Neuronal stem cell (in vitro differentiated cells): ENCODE data around the gene ZNF609.

ENCODE experiments used
- DNase-seq: peaks from one replicate; pipeline ENCODE4 v3.0.0-alpha.2; 2013; ENCODE audit warnings: low spot score
- H2AFZ ChIP-seq: one replicate; pipeline ENCODE4 v1.6.1; 2013; ENCODE audit warnings: mild to moderate bottlenecking, low read length, inconsistent platforms
- H2AK5ac ChIP-seq: 2 replicates; pipeline ENCODE4 v1.6.1; 2013; ENCODE audit warnings: low read depth, mild to moderate bottlenecking, inconsistent platforms, low read length, moderate library complexity, mixed read lengths
- H2BK120ac ChIP-seq: 2 replicates; pipeline ENCODE4 v1.6.1; 2013; ENCODE audit warnings: low read depth, mild to moderate bottlenecking, inconsistent platforms, low read length, moderate library complexity, mixed read lengths
- H2BK12ac ChIP-seq: one replicate; pipeline ENCODE4 v1.6.1; 2013; ENCODE audit warnings: low read length, inconsistent platforms
- H2BK15ac ChIP-seq: 2 replicates; pipeline ENCODE4 v1.6.1; 2013; ENCODE audit warnings: mild to moderate bottlenecking, low read length, inconsistent platforms, mixed read lengths
- H2BK5ac ChIP-seq: one replicate; pipeline ENCODE4 v1.6.1; 2013; ENCODE audit warnings: inconsistent platforms, mild to moderate bottlenecking, low read length, moderate library complexity
- H3K14ac ChIP-seq: one replicate; pipeline ENCODE4 v1.6.1; 2013; ENCODE audit warnings: low read length, inconsistent platforms
- H3K18ac ChIP-seq: 2 replicates; pipeline ENCODE4 v1.6.1; 2013; ENCODE audit warnings: low read length, inconsistent platforms
- H3K23ac ChIP-seq: 2 replicates; pipeline ENCODE4 v1.6.1; 2013; ENCODE audit warnings: low read depth, mild to moderate bottlenecking, mixed read lengths, low read length, inconsistent platforms; ENCODE audit not compliant: poor library complexity
- H3K27ac ChIP-seq: replicated peaks from 3 replicates; pipeline ENCODE4 v1.5.1; 2013; ENCODE audit warnings: low read length, inconsistent platforms
- H3K27me3 ChIP-seq, 3 experiments: 2 replicates each; pipeline ENCODE4 v1.6.1; 2013; ENCODE audit warnings: low read length in 3 of 3, mild to moderate bottlenecking in 2 of 3, inconsistent platforms in 1 of 3, low read depth in 1 of 3, mixed read lengths in 1 of 3, moderate library complexity in 1 of 3; ENCODE audit not compliant: control insufficient read depth in 3 of 3, insufficient read depth in 3 of 3
- H3K36me3 ChIP-seq, 2 donors: replicated peaks in 1 of 2; 2 replicates each; pipeline ENCODE4 v1.6.1; 2013; ENCODE audit warnings: low read length in 2 of 2; ENCODE audit not compliant: control insufficient read depth in 2 of 2, insufficient read depth in 2 of 2
- H3K4ac ChIP-seq: 2 replicates; pipeline ENCODE4 v1.6.1; 2013; ENCODE audit warnings: inconsistent platforms, mild to moderate bottlenecking, low read length, moderate library complexity
- H3K4me1 ChIP-seq, 2 donors: 1 replicate in 1 of 2; 2 replicates in 1 of 2; pipeline ENCODE4 v1.6.1; 2013; ENCODE audit warnings: low read length in 2 of 2, low read depth in 1 of 2; ENCODE audit not compliant: control insufficient read depth in 2 of 2, insufficient read depth in 1 of 2
- H3K4me2 ChIP-seq: one replicate; pipeline ENCODE4 v1.6.1; 2013; ENCODE audit warnings: mild to moderate bottlenecking, low read length, inconsistent platforms; ENCODE audit not compliant: insufficient read depth, poor library complexity, severe bottlenecking
- H3K4me3 ChIP-seq, 2 donors: 2 replicates each; pipeline ENCODE4 v1.5.1; 2013; ENCODE audit warnings: low read length in 2 of 2, mild to moderate bottlenecking in 2 of 2, inconsistent platforms in 1 of 2, moderate library complexity in 1 of 2
- H3K79me1 ChIP-seq: one replicate; pipeline ENCODE4 v1.6.1; 2013; ENCODE audit warnings: low read depth, mild to moderate bottlenecking, inconsistent platforms, low read length, moderate library complexity
- H3K9ac ChIP-seq: one replicate; pipeline ENCODE4 v1.6.1; 2013; ENCODE audit warnings: mild to moderate bottlenecking, low read depth, low read length, inconsistent platforms; ENCODE audit not compliant: poor library complexity
- H3K9me3 ChIP-seq, 2 donors: replicated peaks in 1 of 2; 2 replicates each; pipeline versions ENCODE3 to v1.6.1; 2013; ENCODE audit warnings: low read length in 2 of 2, mild to moderate bottlenecking in 2 of 2, inconsistent platforms in 1 of 2, low read depth in 1 of 2, mixed read lengths in 1 of 2, moderate library complexity in 1 of 2; ENCODE audit not compliant: control insufficient read depth in 2 of 2, insufficient read depth in 1 of 2
- H4K8ac ChIP-seq: one replicate; pipeline ENCODE4 v1.6.1; 2013; ENCODE audit warnings: low read depth, mild to moderate bottlenecking, inconsistent platforms, low read length, moderate library complexity
- H4K91ac ChIP-seq: one replicate; pipeline ENCODE4 v1.6.1; 2013; ENCODE audit warnings: low read length, low read depth, mild to moderate bottlenecking, inconsistent platforms; ENCODE audit not compliant: poor library complexity
- WGBS, 2 donors: extraction: QIAGEN DNeasy Blood & Tissue Kit; methylation state at CpG; one replicate each; pipeline ENCODE4 v1.1.7; 2013; ENCODE audit warnings: missing lambda C conversion rate in 2 of 2, mixed read lengths in 1 of 2; ENCODE audit not compliant: insufficient read length in 2 of 2, insufficient replicate concordance in 1 of 2; ENCODE audit errors: extremely low coverage in 2 of 2; 5-methylcytosine and 5-hydroxymethylcytosine counted together

The ZNF609 gene

GRCh38 chr15:64580696-64581407, 120.5 kb downstream of the ZNF609 start:
- Histone ChIP-seq H3K27ac (no peak overlapping the region), H2AFZ (no peak overlapping the region), H2AK5ac (no peak overlapping the region), H4K8ac (no peak overlapping the region), H3K4me3 (no peak overlapping the region), H2BK120ac (no peak overlapping the region), H4K91ac (no peak overlapping the region), H3K27me3 (no peaks in the 10 kb centered on the region), H3K23ac (no peak overlapping the region), H3K4me1 (no peaks in the 10 kb centered on the region), H3K14ac (no peak overlapping the region), H3K4me2 (no peak overlapping the region), H3K36me3 (peaks cover 0 to 8% of the 10 kb centered on the region in 2 donors), H3K4ac (no peak overlapping the region), H2BK15ac (no peak overlapping the region), H2BK5ac (no peak overlapping the region), H3K9me3 (peaks cover 5 to 25% of the 10 kb centered on the region in 2 donors), H3K79me1 (peaks cover 2% of the 10 kb centered on the region), H3K18ac (no peak overlapping the region), H2BK12ac (no peak overlapping the region), H3K9ac (no peak overlapping the region)
- no peak for DNase-seq
- WGBS, 2 donors: no CpG with 5 or more reads among the region's 9 CpGs

GRCh38 chr15:64581408-64581761, 121.0 kb downstream of the ZNF609 start:
- DNase-seq: no peak
- Histone ChIP-seq H3K23ac (no peak overlapping the region), H3K18ac (no peak overlapping the region), H4K8ac (no peak overlapping the region), H4K91ac (no peak overlapping the region), H3K4me1 (peaks cover 2% of the 10 kb centered on the region in 2 donors), H2BK120ac (no peak overlapping the region), H3K27ac (no peak overlapping the region), H3K9ac (no peak overlapping the region), H2AFZ (no peak overlapping the region), H3K4me3 (no peak overlapping the region), H3K36me3 (peaks cover 0 to 8% of the 10 kb centered on the region in 2 donors), H2AK5ac (no peak overlapping the region), H3K79me1 (peaks cover 4% of the 10 kb centered on the region), H3K14ac (no peak overlapping the region), H3K4me2 (no peak overlapping the region), H2BK12ac (no peak overlapping the region), H3K4ac (no peak overlapping the region), H2BK15ac (no peak overlapping the region), H2BK5ac (no peak overlapping the region), H3K9me3 (peaks cover 5 to 25% of the 10 kb centered on the region in 2 donors), H3K27me3 (no peaks in the 10 kb centered on the region)
- WGBS, 2 donors: no CpG with 5 or more reads among the region's 2 CpGs

GRCh38 chr15:64582202-64582601, 121.8 kb downstream of the ZNF609 start:
- DNase-seq: no peak
- Histone ChIP-seq H3K4me2 (no peak overlapping the region), H3K4ac (no peak overlapping the region), H3K14ac (no peak overlapping the region), H2BK15ac (no peak overlapping the region), H2BK12ac (no peak overlapping the region), H3K4me3 (no peak overlapping the region), H2AFZ (no peak overlapping the region), H3K9me3 (peaks cover 5 to 25% of the 10 kb centered on the region in 2 donors), H2BK120ac (no peak overlapping the region), H3K27ac (no peak overlapping the region), H2BK5ac (no peak overlapping the region), H3K23ac (no peak overlapping the region), H3K36me3 (peaks cover 0 to 6% of the 10 kb centered on the region in 2 donors), H4K91ac (no peak overlapping the region), H3K18ac (no peak overlapping the region), H3K27me3 (no peaks in the 10 kb centered on the region), H3K9ac (no peak overlapping the region), H3K79me1 (peaks cover 5% of the 10 kb centered on the region), H3K4me1 (peaks cover 4 to 7% of the 10 kb centered on the region in 2 donors), H4K8ac (no peak overlapping the region), H2AK5ac (no peak overlapping the region)
- WGBS, 2 donors: no CpG with 5 or more reads among the region's 3 CpGs

GRCh38 chr15:64583519-64583918, 123.1 kb downstream of the ZNF609 start:
- H3K27ac ChIP-seq: no peak overlapping the region
- DNase-seq: no peak
- H3K23ac ChIP-seq: no peak overlapping the region

More at GRCh38 chr15:64583519-64583918, 123.1 kb downstream of the ZNF609 start:
- no peak overlapping the region for H2BK12ac ChIP-seq
- no peak overlapping the region for H4K8ac ChIP-seq
- no peak overlapping the region for H3K4ac ChIP-seq
- H3K18ac ChIP-seq: no peak overlapping the region
- peaks cover 4% of the 10 kb centered on the region for H3K79me1 ChIP-seq
- no peak overlapping the region for H3K4me2 ChIP-seq
- H3K9ac ChIP-seq: no peak overlapping the region
- no CpG with 5 or more reads among the region's 4 CpGs for WGBS, 2 donors
- H2BK15ac ChIP-seq: no peak overlapping the region
- H3K9me3 ChIP-seq: peaks cover 5 to 25% of the 10 kb centered on the region in 2 donors
- H2BK120ac ChIP-seq: no peak overlapping the region
- H2AFZ ChIP-seq: no peak overlapping the region
- H2AK5ac ChIP-seq: no peak overlapping the region
- no peak overlapping the region for H2BK5ac ChIP-seq
- no peaks in the 10 kb centered on the region for H3K27me3 ChIP-seq
- no peak overlapping the region for H4K91ac ChIP-seq
- no peak overlapping the region for H3K14ac ChIP-seq
- peaks cover 4 to 7% of the 10 kb centered on the region in 2 donors for H3K4me1 ChIP-seq
- peaks cover 0 to 6% of the 10 kb centered on the region in 2 donors for H3K36me3 ChIP-seq
- no peak overlapping the region for H3K4me3 ChIP-seq
